SK-N-SH (cell line): ENCODE data around the gene MEGF8. TPM values are rescaled to one million over a fixed set of nuclear protein-coding genes. Genes with fewer than 3 reads are reported as not detected.

Experiments
- CTCF ChIA-PET: fragments of 300-600, 350-600 bp; formaldehyde crosslinking; extraction: SDS; loops from one replicate; lab custom pipeline; 2021; lab: Yijun Ruan, JAX
- POLR2A ChIA-PET: fragments of 350-600 bp; sonication (Branson Sonifier 250); formaldehyde crosslinking; extraction: SDS; loops from one replicate; lab custom pipeline; 2020; ENCODE audit warnings: antibody characterized with exemption, inconsistent platforms; lab: Yijun Ruan, JAX
- DNase-seq: peaks from one replicate; pipeline ENCODE4 v3.0.0; 2012
- H2AFZ ChIP-seq: fragments of 200-600 bp; sonication (generic); 2 replicates; pipeline ENCODE4 v1.8.1; 2016; ENCODE audit warnings: antibody characterized with exemption, mild to moderate bottlenecking, low read depth
- H3F3A ChIP-seq: fragments of 200-600 bp; sonication (generic); replicated peaks from 2 replicates; pipeline ENCODE3; 2016; ENCODE audit warnings: antibody characterized with exemption, mild to moderate bottlenecking; ENCODE audit not compliant: insufficient read depth
- H3K27ac ChIP-seq, 2 experiments: fragments of 200-500 bp in 1 of 2; fragments of 200-600 bp in 1 of 2; sonication (Bioruptor generic) in 1 of 2; sonication (generic), shearing (Covaris generic) in 1 of 2; 2 replicates each; pipeline versions ENCODE4 v1.5.1 to v1.6.1; 2014 to 2016; ENCODE audit warnings: low read depth in 2 of 2, inconsistent platforms in 1 of 2, low read length in 1 of 2, mild to moderate bottlenecking in 1 of 2, mixed read lengths in 1 of 2
- H3K27me3 ChIP-seq: fragments of 200-600 bp; sonication (generic), shearing (Covaris generic); 2 replicates; pipeline ENCODE4 v1.6.1; 2016; ENCODE audit warnings: mixed run types; ENCODE audit not compliant: insufficient read depth
- H3K36me3 ChIP-seq, 2 experiments: fragments of 200-500 bp in 1 of 2; fragments of 200-600 bp in 1 of 2; sonication (Bioruptor generic) in 1 of 2; sonication (generic) in 1 of 2; replicated peaks in 1 of 2; 2 replicates each; pipeline versions ENCODE3 to v1.5.1; 2014 to 2016; ENCODE audit warnings: low read length in 1 of 2, mild to moderate bottlenecking in 1 of 2; ENCODE audit not compliant: insufficient read depth in 2 of 2, control insufficient read depth in 1 of 2
- H3K4me1 ChIP-seq, 2 experiments: fragments of 200-500 bp in 1 of 2; fragments of 200-600 bp in 1 of 2; sonication (Bioruptor generic) in 1 of 2; sonication (generic), shearing (Covaris generic) in 1 of 2; 2 replicates each; pipeline versions ENCODE4 v1.5.1 to v1.6.1; 2014 to 2016; ENCODE audit warnings: low read depth in 1 of 2, low read length in 1 of 2, mixed run types in 1 of 2; ENCODE audit not compliant: insufficient read depth in 2 of 2, control insufficient read depth in 1 of 2
- H3K4me2 ChIP-seq: fragments of 200-600 bp; sonication (generic), shearing (Covaris generic); 2 replicates; pipeline ENCODE4 v1.6.1; 2017; ENCODE audit warnings: mixed run types
- H3K4me3 ChIP-seq, 2 experiments: fragments of 200-500 bp in 1 of 2; fragments of 200-600 bp in 1 of 2; sonication (Bioruptor generic) in 1 of 2; sonication (generic), shearing (Covaris generic) in 1 of 2; 2 replicates each; pipeline versions ENCODE4 v1.5.1 to v1.8.1; 2014 to 2016; ENCODE audit warnings: low read depth in 2 of 2, inconsistent platforms in 1 of 2, low read length in 1 of 2, mild to moderate bottlenecking in 1 of 2, mixed read lengths in 1 of 2, moderate library complexity in 1 of 2
- H3K79me2 ChIP-seq: fragments of 200-600 bp; sonication (generic); 2 replicates; pipeline ENCODE4 v1.8.1; 2017; ENCODE audit warnings: mild to moderate bottlenecking; ENCODE audit not compliant: insufficient read depth
- H3K9ac ChIP-seq: fragments of 200-600 bp; sonication (generic); 2 replicates; pipeline ENCODE4 v1.6.1; 2017; ENCODE audit warnings: mixed run types
- H3K9me2 ChIP-seq: fragments of 200-600 bp; sonication (generic); 2 replicates; pipeline ENCODE4 v1.6.1; 2017; ENCODE audit warnings: mixed run types
- H3K9me3 ChIP-seq: fragments of 200-600 bp; sonication (generic); 2 replicates; pipeline ENCODE4 v1.6.1; 2017; ENCODE audit warnings: mixed run types, mild to moderate bottlenecking, moderate library complexity
- H4K20me1 ChIP-seq: fragments of 200-600 bp; sonication (generic); 2 replicates; pipeline ENCODE4 v1.6.1; 2017; ENCODE audit warnings: mild to moderate bottlenecking, mixed run types; ENCODE audit not compliant: insufficient read depth
- CHD2 ChIP-seq: fragments of 150-350 bp; IDR thresholded peaks from 2 replicates; pipeline ENCODE4 v1.6.1; 2018; ENCODE audit warnings: low read length; ENCODE audit not compliant: partially characterized antibody
- EP300 ChIP-seq, 2 experiments: IDR thresholded peaks; 2 replicates each; pipeline versions ENCODE4 v1.4.0 to v1.6.1; 2012; ENCODE audit warnings: borderline replicate concordance in 1 of 2, low read depth in 1 of 2, low read length in 1 of 2
- FOSL2 ChIP-seq: IDR thresholded peaks from 2 replicates; pipeline ENCODE4 v1.4.0; 2012; ENCODE audit warnings: low read depth, mild to moderate bottlenecking, moderate library complexity, borderline replicate concordance
- FOXM1 ChIP-seq: IDR thresholded peaks from 2 replicates; pipeline ENCODE4 v1.4.0; 2012; ENCODE audit warnings: low read depth, mild to moderate bottlenecking
- GABPA ChIP-seq: IDR thresholded peaks from 2 replicates; pipeline ENCODE4 v1.4.0; 2012; ENCODE audit warnings: low read depth, mild to moderate bottlenecking
- GATA2 ChIP-seq: sonication (generic); formaldehyde crosslinking; IDR thresholded peaks from 2 replicates; pipeline ENCODE4 v1.5.0; 2020; ENCODE audit warnings: mild to moderate bottlenecking, missing genetic modification reagents
- JUND ChIP-seq: IDR thresholded peaks from 2 replicates; pipeline ENCODE4 v1.4.0; 2012
- MEF2A ChIP-seq: IDR thresholded peaks from 2 replicates; pipeline ENCODE4 v1.4.0; 2012; ENCODE audit warnings: low read depth, borderline replicate concordance
- NFIC ChIP-seq: IDR thresholded peaks from 2 replicates; pipeline ENCODE4 v1.4.0; 2012; ENCODE audit warnings: borderline replicate concordance
- RAD21 ChIP-seq: IDR thresholded peaks from 2 replicates; pipeline ENCODE4 v1.6.1; 2012; ENCODE audit warnings: mild to moderate bottlenecking, low read length
- SIN3A ChIP-seq: IDR thresholded peaks from 2 replicates; pipeline ENCODE4 v1.6.1; 2012; ENCODE audit warnings: low read depth, mild to moderate bottlenecking, low read length, moderate library complexity, borderline replicate concordance
- SMC3 ChIP-seq: IDR thresholded peaks from 2 replicates; pipeline ENCODE4 v1.6.1; 2012; ENCODE audit warnings: low read depth, low read length, improper control_type of control experiment
- TEAD4 ChIP-seq: IDR thresholded peaks from 2 replicates; pipeline ENCODE4 v1.4.0; 2012; ENCODE audit warnings: mild to moderate bottlenecking, borderline replicate concordance; ENCODE audit not compliant: insufficient read depth
- WGBS: methylation state at CpG from one replicate; pipeline ENCODE4 v1.1.6; 2017; ENCODE audit warnings: low lambda C conversion rate; 5-methylcytosine and 5-hydroxymethylcytosine counted together
- polyA plus RNA-seq, 3 experiments: library from polyadenylated mRNA; depleted of rRNA; stranded (reverse); fragments of >200 nt; gene quantifications; 2 replicates each; pipeline ENCODE4 v1.2.3, GENCODE V29; 2012
- TF ChIP-seq, protein P1 (sequence below): fragments of 200-600 bp; sonication (generic); IDR thresholded peaks from 2 replicates; pipeline ENCODE4 v1.6.1; 2017; ENCODE audit warnings: antibody characterized with exemption, mild to moderate bottlenecking, moderate library complexity
- TF ChIP-seq, protein P2 (sequence below): IDR thresholded peaks from 2 replicates; pipeline ENCODE4 v1.4.0; 2012; ENCODE audit warnings: low read depth, borderline replicate concordance
- TF ChIP-seq, protein P3 (sequence below): IDR thresholded peaks from 2 replicates; pipeline ENCODE4 v1.4.0; 2012; ENCODE audit warnings: low read depth, borderline replicate concordance
- TF ChIP-seq, protein P4 (sequence below): IDR thresholded peaks from 2 replicates; pipeline ENCODE4; 2012
- TF ChIP-seq, protein P5 (sequence below): fragments of 150-350 bp; IDR thresholded peaks from 2 replicates; pipeline ENCODE4 v1.6.1; 2017; ENCODE audit warnings: antibody characterized with exemption, low read length, low read depth, borderline replicate concordance

MEGF8 gene
- polyA plus RNA-seq, 1 of the 3 experiments (the other 2 are of a cell fraction), result 19.1 TPM

DNA sequence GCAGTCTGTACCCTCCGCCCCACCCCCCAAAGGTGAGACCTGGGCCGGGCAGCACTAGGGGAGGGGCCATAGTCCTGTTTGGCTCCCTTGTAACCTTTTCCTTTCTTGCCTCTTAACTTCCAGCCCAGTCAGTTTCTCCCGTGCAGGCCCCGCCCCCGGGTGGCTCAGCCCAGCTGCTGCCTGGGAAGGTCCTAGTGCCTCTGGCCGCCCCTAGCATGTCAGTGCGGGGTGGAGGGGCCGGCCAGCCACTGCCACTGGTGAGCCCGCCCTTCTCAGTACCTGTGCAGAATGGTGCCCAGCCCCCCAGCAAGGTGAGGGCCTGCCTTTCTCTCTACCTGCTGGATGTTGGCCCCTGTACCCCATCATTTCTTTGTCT, 34.0 kb upstream of the MEGF8 start:
- 77% methylated on average over 9 of the region's 9 CpGs for WGBS
- Histone ChIP-seq H3K27me3 (no peaks in the 10 kb centered on the region), H3K9me2 (no peaks in the 10 kb centered on the region), H3K36me3 (peaks cover 36 to 88% of the 10 kb centered on the region in 2 experiments), H3K9me3 (no peaks in the 10 kb centered on the region), H3K79me2 (peaks cover 16% of the 10 kb centered on the region), H3K4me2 (no peak overlapping the region)
- POLR2A ChIA-PET, result no interaction called here
- TF ChIP-seq TEAD4, result no peak
- TF ChIP-seq MEF2A, result no peak
- TF ChIP-seq, protein P1, sequence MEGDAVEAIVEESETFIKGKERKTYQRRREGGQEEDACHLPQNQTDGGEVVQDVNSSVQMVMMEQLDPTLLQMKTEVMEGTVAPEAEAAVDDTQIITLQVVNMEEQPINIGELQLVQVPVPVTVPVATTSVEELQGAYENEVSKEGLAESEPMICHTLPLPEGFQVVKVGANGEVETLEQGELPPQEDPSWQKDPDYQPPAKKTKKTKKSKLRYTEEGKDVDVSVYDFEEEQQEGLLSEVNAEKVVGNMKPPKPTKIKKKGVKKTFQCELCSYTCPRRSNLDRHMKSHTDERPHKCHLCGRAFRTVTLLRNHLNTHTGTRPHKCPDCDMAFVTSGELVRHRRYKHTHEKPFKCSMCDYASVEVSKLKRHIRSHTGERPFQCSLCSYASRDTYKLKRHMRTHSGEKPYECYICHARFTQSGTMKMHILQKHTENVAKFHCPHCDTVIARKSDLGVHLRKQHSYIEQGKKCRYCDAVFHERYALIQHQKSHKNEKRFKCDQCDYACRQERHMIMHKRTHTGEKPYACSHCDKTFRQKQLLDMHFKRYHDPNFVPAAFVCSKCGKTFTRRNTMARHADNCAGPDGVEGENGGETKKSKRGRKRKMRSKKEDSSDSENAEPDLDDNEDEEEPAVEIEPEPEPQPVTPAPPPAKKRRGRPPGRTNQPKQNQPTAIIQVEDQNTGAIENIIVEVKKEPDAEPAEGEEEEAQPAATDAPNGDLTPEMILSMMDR, result no peak
- TF ChIP-seq GABPA, result no peak
- no peak for TF ChIP-seq EP300 (IDR thresholded peaks at IDR 0.05; ENCODE audit: borderline replicate concordance in 1 of 2, low read depth in 1 of 2, low read length in 1 of 2)
- TF ChIP-seq, protein P2, sequence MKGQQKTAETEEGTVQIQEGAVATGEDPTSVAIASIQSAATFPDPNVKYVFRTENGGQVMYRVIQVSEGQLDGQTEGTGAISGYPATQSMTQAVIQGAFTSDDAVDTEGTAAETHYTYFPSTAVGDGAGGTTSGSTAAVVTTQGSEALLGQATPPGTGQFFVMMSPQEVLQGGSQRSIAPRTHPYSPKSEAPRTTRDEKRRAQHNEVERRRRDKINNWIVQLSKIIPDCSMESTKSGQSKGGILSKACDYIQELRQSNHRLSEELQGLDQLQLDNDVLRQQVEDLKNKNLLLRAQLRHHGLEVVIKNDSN, result no peak
- TF ChIP-seq GATA2, result no peak
- TF ChIP-seq NFIC, result no peak
- no peak for TF ChIP-seq CHD2
- no peak for TF ChIP-seq SMC3
- TF ChIP-seq, all 33 proteins: peak for 0
- H3K27ac ChIP-seq, result no peak overlapping the region; a peak in 1 of 4 replicates
- H3K4me1 ChIP-seq, result peaks cover 0 to 7% of the 10 kb centered on the region in 2 experiments; a peak in 1 of 4 replicates
- CTCF ChIA-PET, result interaction anchor here (2.0 to 9.5 kb wide), 3 partner anchors 13 to 47 kb away, joined by 6 to 60 read pairs (median 15); no protein-coding TSS in a partner anchor
- no peak for DNase-seq
- H2AFZ ChIP-seq, result no peak overlapping the region
- H4K20me1 ChIP-seq, result peaks cover 9% of the 10 kb centered on the region
- no peak overlapping the region for H3K4me3 ChIP-seq
- H3K9ac ChIP-seq, result no peak overlapping the region
- peaks cover 13% of the 10 kb centered on the region for H3F3A ChIP-seq

DNA sequence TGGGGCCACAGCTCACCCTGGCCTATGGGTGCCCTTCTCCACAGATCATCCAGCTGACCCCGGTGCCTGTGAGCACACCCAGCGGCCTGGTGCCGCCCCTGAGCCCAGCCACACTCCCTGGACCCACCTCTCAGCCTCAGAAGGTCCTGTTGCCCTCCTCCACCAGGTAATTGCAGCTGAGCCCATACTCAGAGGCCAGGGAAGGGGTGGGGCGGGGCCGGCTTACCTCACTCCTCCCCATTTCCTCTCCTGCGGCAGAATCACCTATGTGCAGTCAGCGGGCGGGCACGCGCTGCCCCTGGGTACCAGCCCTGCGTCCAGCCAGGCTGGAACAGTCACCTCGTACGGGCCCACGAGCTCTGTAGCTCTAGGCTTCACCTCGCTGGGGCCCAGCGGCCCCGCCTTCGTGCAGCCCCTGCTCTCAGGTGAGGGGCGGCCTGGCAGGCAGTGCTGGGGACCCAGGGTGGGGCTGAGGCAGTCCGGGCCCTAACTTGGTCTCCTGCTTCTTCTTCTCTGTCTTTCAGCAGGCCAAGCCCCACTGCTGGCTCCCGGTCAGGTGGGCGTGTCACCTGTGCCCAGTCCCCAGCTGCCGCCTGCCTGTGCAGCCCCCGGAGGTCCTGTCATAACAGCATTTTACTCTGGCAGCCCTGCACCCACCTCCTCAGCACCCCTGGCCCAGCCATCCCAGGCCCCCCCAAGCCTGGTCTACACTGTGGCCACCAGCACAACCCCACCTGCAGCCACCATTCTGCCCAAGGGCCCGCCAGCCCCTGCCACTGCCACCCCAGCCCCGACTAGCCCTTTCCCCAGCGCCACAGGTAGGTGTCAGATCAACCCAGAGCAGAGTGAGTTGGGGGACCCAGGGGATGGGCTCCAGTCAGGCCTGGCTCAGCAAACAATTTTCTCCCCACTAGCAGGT, 33.1 kb upstream of the MEGF8 start:
- no peak overlapping the region for H2AFZ ChIP-seq
- H4K20me1 ChIP-seq, result 0 out of 2 replicates have a peak, but pooled peaks cover 5% of the 10 kb centered on the region
- H3K4me2 ChIP-seq, result no peak overlapping the region
- peaks cover 20% of the 10 kb centered on the region for H3F3A ChIP-seq
- H3K9me3 ChIP-seq, result no peaks in the 10 kb centered on the region
- no peak overlapping the region for H3K27ac ChIP-seq
- CTCF ChIA-PET, result interaction anchor here (5.9 to 9.5 kb wide), 2 partner anchors 14 to 46 kb away, joined by 51 to 60 read pairs; no protein-coding TSS in a partner anchor
- DNase-seq, result no peak
- no peak overlapping the region for H3K9ac ChIP-seq
- H3K36me3 ChIP-seq, result peaks cover 40 to 83% of the 10 kb centered on the region in 2 experiments
- no peaks in the 10 kb centered on the region for H3K27me3 ChIP-seq
- POLR2A ChIA-PET, result no interaction called here
- no peak overlapping the region for H3K4me3 ChIP-seq
- H3K79me2 ChIP-seq, result peaks cover 7% of the 10 kb centered on the region; the same call in 1 of the 2 replicates
- 96% methylated on average over 11 of the region's 27 CpGs for WGBS
- no peaks in the 10 kb centered on the region for H3K9me2 ChIP-seq
- H3K4me1 ChIP-seq, result no peaks in the 10 kb centered on the region; a peak in 1 of 4 replicates
- TF ChIP-seq GATA2, result no peak
- TF ChIP-seq EP300 (IDR thresholded peaks at IDR 0.05; ENCODE audit: borderline replicate concordance in 1 of 2, low read depth in 1 of 2, low read length in 1 of 2), result no peak
- TF ChIP-seq, protein P2, result no peak
- no peak for TF ChIP-seq JUND
- no peak for TF ChIP-seq RAD21
- TF ChIP-seq SIN3A, result no peak
- TF ChIP-seq, protein P3, sequence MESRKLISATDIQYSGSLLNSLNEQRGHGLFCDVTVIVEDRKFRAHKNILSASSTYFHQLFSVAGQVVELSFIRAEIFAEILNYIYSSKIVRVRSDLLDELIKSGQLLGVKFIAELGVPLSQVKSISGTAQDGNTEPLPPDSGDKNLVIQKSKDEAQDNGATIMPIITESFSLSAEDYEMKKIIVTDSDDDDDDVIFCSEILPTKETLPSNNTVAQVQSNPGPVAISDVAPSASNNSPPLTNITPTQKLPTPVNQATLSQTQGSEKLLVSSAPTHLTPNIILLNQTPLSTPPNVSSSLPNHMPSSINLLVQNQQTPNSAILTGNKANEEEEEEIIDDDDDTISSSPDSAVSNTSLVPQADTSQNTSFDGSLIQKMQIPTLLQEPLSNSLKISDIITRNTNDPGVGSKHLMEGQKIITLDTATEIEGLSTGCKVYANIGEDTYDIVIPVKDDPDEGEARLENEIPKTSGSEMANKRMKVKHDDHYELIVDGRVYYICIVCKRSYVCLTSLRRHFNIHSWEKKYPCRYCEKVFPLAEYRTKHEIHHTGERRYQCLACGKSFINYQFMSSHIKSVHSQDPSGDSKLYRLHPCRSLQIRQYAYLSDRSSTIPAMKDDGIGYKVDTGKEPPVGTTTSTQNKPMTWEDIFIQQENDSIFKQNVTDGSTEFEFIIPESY, result no peak
- TF ChIP-seq FOSL2, result no peak
- TF ChIP-seq, protein P4, sequence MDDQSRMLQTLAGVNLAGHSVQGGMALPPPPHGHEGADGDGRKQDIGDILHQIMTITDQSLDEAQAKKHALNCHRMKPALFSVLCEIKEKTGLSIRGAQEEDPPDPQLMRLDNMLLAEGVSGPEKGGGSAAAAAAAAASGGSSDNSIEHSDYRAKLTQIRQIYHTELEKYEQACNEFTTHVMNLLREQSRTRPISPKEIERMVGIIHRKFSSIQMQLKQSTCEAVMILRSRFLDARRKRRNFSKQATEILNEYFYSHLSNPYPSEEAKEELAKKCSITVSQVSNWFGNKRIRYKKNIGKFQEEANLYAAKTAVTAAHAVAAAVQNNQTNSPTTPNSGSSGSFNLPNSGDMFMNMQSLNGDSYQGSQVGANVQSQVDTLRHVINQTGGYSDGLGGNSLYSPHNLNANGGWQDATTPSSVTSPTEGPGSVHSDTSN, result no peak
- no peak for TF ChIP-seq GABPA
- TF ChIP-seq, protein P5, sequence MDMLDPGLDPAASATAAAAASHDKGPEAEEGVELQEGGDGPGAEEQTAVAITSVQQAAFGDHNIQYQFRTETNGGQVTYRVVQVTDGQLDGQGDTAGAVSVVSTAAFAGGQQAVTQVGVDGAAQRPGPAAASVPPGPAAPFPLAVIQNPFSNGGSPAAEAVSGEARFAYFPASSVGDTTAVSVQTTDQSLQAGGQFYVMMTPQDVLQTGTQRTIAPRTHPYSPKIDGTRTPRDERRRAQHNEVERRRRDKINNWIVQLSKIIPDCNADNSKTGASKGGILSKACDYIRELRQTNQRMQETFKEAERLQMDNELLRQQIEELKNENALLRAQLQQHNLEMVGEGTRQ, result no peak
- TF ChIP-seq FOXM1, result no peak
